Measurements from ENCODE around the gene ENAH.
A peak's percentile ranks its signal among the peaks of the same experiment; 100 is the strongest.
"Not testable (repeated sequence)": the region's sequence is repeated elsewhere in the genome, so short reads cannot be mapped to it uniquely, and the experiment has no call there.

ENAH gene

DNA sequence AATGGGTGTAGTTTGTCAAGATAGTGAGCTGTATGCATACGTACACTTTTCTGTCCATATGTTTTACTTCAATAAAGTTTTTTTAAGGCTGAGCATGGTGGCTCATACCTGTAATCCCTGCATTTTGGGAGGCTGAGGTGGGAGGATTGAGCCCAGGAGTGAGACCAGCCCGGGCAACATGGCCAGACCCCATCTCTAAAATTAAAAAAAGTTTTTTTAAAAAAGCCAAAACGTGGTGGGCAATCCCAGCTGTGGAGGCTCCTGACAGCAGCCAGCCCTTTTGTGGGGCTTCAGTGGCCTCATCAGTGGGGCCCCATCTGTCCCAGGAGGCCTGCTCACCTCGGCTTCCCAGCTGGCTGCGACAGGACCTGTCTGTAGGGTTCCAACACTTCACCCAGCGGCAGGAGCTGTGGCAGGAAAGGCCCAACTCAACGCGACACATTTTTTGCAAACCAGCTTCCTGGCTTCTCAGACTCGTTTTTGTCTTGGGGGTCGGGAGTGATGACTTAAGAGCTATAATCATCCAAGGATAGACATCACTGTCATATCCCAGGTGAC lies 168.2 kb downstream of the ENAH start:
- no peak for DNase-seq

GRCh38 chr1:225483818-225484656 lies 168.9 kb downstream of the ENAH start:
- DNase-seq, result no peak

DNA sequence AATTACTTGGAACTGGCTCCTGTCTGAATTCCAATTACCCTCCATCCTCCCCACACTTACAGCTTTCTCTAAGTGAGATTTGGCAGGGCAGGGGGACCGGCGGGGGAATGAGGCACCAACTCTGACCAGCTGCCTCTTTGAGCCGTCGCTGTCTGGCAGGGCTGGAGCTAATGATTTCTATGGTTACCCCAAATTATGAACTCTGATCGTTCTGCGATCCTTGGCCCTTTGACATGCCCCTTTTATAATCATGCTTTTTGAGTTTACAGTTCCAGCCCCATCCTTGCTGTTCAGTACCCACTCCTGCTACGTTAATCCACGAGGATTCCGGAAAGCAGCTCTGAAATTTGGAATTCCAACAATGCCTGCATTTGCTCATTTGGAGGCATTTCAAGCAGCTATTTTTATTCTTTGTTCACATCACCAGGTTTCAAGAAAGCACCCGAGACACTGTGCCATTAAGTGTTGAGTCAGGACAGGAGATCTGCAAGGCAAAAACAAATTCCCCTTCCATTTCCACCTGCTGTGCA lies 170.4 kb downstream of the ENAH start:
- DNase-seq, result no peak

GRCh38 chr1:225481738-225482137 lies 171.2 kb downstream of the ENAH start:
- no peak for DNase-seq

DNA sequence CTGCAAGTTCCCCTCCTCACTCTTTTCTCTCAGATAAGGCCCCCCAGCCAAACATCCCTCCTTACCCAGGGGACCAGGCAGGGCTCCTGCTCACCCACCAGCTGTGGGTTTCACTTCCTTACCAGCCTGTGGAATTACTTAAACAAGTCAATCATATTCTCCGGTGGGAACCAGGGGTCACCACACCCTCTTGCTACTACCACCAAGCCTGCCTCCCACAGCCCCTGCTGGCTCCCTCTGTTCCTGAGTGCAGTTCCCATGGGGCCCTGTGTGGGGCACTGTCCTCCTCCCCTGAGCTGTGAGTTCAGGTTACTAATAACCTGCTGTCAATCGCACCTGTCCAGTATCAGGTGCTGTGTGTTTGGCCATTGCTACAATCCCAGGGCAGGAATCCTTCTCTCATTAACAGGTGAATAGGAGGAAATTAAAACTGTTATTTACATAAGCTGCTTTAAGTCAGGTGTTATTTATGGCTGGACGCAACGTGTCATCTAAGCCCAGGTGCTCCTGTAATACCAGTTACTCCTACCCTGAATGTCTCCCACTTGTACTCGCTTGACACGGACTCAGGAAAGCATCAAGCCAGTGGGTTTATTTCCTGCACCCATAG lies 172.0 kb downstream of the ENAH start:
- no peak for DNase-seq

- no peak for DNase-seq
These were observed 172.8 kb downstream of the ENAH start for GRCh38 chr1:225479996-225480720.

DNA sequence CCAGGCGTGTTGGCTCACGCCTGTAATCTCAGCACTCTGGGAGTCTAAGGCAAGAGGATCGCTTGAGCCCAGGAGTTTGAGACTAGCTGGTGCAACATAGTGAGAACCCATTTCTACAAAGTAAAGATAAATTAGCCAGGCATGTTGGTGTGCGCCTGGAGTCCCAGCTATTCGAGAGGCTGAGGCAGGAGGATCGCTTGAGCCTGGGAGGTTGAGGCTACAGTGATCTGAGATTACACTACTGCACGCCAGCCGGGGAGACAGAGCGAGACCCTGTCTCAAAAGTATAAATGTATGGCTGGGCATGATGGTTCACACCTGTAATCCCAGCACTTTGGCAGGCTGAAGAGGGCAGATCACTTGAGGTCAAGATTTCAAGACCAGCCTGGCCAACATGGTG lies 173.6 kb downstream of the ENAH start:
- no peak for DNase-seq

- DNase-seq, result no peak
These were observed 175.5 kb downstream of the ENAH start for GRCh38 chr1:225477296-225477911.

DNA sequence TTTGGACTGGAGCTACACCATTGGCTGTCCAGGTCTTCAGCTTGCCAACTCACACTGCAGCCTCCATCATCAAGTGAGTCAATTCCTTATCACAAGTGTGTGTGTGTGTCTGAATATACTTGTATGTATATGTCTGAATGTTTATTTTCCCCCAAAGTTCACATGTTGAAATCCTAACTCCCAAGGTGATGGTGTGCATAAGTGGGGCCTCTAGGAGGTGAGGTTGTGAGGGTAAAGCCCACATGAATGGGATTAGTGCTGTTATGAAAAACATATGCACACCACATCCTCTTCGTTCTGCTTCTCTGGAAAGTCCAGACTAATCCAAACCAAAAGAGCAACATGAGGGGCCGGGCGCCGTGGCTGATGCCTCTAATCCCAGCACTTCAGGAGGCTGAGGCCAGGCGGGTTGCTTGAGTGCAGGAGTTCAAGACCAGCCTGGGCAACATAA lies 176.4 kb downstream of the ENAH start:
- DNase-seq, result no peak

DNA sequence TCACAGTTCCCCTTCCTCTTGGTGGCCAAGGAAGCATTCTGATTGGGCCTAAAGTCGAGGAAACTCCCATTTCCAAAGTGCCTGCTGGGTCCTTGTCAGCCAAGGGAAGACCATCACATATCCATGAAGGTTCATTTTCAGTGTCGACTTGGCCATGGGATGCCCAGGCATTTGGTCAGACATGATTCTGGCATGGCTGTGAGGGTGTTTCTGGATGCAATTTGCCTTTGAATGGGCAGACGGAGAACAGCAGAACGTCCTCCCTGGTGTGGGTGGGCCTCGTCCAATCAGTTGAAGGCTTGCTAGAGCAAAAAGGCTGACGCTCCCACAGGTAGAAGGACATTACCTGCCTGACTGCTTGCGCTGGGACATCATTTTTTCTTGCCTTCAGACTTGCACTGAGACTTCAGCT lies 176.8 kb downstream of the ENAH start:
- no peak for DNase-seq

GRCh38 chr1:225474986-225475820 lies 177.7 kb downstream of the ENAH start:
- peak in 1 of 2 donors; percentile 64 for DNase-seq

GRCh38 chr1:225474439-225474985 lies 178.4 kb downstream of the ENAH start:
- no peak for DNase-seq

- not testable (repeated sequence) for DNase-seq
These were observed 179.1 kb downstream of the ENAH start for GRCh38 chr1:225473676-225474438.

DNA sequence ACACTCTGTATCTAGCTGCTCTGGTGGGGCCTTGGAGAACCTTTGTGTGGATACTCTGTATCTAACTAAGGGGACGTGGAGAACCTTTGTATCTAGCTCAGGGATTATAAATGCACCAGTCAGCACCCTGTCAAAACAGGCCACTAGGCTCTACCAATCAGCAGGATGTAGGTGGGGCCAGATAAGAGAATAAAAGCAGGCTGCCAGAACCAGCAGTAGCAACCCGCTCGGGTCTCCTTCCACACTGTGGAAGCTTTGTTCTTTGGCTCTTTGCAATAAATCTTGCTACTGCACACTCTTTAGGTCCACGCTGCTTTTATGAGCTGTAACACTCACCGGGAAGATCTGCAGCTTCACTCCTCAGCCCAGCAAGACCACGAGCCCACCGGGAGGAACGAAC lies 179.7 kb downstream of the ENAH start:
- not testable (repeated sequence) for DNase-seq

DNA sequence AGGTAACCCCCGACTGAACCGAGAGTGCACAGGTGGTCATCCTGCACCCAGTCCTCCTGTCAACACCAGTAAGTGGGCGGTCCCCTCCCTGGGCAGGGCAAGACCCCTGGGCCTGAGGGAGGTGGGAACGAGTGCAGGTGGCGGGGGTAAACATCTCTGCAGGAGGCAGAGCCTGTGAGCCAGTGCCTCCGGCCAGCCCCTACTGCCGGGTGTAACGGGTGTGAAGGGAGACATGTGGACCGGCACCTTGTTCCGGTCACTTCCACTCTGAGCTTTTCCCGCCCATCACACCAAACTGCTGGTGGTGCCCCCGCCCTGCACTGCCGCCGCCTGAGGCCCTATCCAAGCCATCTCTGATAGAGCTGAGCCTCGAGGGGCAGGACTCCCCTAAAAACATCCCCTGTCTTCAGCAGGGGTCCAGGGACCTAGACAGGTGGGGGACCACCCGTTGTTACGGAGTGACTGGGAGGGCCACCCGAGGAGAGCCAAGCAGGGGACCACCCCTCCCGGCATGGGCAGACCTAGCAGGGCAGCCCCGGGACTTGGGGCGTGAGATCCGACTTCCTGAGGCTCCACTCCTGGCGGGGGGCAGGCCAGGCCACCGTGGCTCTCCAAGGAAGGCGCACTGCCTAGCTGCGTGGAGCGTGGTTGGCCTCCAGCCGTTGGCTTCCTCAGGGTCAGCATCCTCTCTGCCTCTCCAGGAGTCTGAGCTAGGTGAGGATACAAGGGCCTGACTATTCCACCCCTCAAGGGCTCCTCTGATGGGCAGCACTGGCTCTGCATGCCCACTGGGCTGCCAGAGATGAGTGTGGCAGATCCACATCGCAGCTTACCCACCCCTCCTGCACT lies 181.2 kb downstream of the ENAH start:
- DNase-seq, result no peak

GRCh38 chr1:225471109-225471452 lies 181.8 kb downstream of the ENAH start:
- DNase-seq, result no peak

DNA sequence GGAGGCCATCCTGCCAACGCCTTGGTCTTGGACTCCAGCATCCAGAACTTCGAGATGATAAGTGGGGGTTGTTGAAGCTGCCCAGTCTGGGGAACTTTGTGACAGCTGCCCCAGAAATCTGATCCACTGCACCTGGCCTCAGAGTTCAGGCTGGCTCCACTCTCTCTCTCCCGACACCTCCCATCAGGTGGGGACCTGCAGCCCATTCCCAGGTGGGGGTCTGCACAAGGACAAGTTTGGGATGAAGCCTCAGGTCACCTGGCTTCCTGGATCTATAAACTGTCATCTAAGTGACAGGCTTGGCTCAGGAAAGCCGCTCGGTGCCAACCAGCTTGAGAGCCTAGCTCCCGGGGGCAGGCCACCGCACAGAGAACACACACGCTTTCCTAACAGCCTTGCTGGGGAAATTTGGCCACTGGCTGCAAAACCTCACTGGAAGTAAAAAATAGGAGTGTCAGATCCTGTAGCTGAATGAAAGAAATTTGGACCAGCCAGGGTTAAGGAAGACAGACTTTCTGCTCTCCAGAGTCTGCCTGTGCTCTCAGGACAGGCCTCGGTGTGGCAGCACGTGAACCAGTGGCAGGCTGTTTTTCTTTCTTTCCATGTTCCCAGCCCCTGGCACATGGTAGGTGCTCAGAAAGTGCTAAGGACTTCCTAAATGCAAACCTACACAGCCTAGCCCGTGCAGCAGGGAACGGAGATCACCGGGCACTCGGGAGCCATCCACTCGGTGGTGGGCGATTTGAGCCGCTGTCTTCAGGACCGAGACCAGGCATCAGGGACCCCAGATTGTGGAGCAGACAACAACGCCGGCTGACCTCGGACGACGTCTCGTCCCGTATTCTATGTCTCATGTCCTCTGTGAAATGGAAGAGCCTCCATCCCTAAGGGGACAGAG lies 182.5 kb downstream of the ENAH start:
- no peak for DNase-seq

- DNase-seq, result no peak
These were observed 183.9 kb downstream of the ENAH start for GRCh38 chr1:225469051-225469450.

All from bone marrow (tissue), 2 donors.